ENCODE data around the gene SLC35B2. TPM values are rescaled to one million over a fixed set of nuclear protein-coding genes. Genes with fewer than 3 reads are reported as not detected.

Gene SLC35B2
- total RNA-seq, 2 experiments from 2014 or later, result 6.4 to 7.0 TPM

DNA sequence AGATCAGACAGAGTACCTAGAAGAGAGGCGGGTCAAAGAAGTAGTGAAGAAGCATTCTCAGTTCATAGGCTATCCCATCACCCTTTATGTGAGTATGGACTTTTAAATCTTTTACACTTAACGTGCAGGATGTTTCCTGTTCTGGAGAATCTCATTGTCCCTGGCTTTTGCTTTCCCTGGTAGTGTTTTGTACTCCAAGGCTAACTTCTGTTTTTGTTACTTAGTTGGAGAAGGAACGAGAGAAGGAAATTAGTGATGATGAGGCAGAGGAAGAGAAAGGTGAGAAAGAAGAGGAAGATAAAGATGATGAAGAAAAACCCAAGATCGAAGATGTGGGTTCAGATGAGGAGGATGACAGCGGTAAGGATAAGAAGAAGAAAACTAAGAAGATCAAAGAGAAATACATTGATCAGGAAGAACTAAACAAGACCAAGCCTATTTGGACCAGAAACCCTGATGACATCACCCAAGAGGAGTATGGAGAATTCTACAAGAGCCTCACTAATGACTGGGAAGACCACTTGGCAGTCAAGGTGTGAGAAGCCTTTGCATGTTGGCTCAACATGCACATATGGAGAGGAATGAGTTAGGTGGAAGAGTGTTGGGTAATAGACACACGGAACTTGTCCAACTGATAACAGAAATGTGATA is 7.1 kb downstream of the SLC35B2 start:
- intact Hi-C loops (cut with DNase I, micrococcal nuclease), result no loop called here
- ATAC-seq (ENCODE audit: poor library complexity), result no peak
- H3K4me3 ChIP-seq (ENCODE audit: low read length), result no peak overlapping the region
- no peaks in the 10 kb centered on the region for H3K9me3 ChIP-seq (ENCODE audit: control insufficient read depth in 1 of 2, insufficient read depth in 1 of 2, low read length in 2 of 2)
- ChIA-PET CTCF (no interaction called here), POLR2A (no interaction called here)
- Mint-ChIP-seq H3K27ac (peak overlapping the region; percentile 12), H3K4me1 (ENCODE audit: low read depth) (peaks cover 72% of the 10 kb centered on the region), H3K4me3 (peak overlapping the region; percentile 96), H3K27me3 (peaks cover 5% of the 10 kb centered on the region), H3K36me3 (ENCODE audit: low read depth) (peaks cover 92% of the 10 kb centered on the region), H3K9me3 (no peaks in the 10 kb centered on the region)
- TF ChIP-seq, protein P1, sequence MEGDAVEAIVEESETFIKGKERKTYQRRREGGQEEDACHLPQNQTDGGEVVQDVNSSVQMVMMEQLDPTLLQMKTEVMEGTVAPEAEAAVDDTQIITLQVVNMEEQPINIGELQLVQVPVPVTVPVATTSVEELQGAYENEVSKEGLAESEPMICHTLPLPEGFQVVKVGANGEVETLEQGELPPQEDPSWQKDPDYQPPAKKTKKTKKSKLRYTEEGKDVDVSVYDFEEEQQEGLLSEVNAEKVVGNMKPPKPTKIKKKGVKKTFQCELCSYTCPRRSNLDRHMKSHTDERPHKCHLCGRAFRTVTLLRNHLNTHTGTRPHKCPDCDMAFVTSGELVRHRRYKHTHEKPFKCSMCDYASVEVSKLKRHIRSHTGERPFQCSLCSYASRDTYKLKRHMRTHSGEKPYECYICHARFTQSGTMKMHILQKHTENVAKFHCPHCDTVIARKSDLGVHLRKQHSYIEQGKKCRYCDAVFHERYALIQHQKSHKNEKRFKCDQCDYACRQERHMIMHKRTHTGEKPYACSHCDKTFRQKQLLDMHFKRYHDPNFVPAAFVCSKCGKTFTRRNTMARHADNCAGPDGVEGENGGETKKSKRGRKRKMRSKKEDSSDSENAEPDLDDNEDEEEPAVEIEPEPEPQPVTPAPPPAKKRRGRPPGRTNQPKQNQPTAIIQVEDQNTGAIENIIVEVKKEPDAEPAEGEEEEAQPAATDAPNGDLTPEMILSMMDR (IDR thresholded peaks at IDR 0.05), result no peak
- H3K4me1 ChIP-seq (ENCODE audit: insufficient read depth, low read length), result peaks cover 52% of the 10 kb centered on the region
- H3K27ac ChIP-seq (ENCODE audit: low read depth in 1 of 2, low read length in 2 of 2), result no peak overlapping the region
- H3K27me3 ChIP-seq (ENCODE audit: control insufficient read depth in 1 of 2, insufficient read depth in 2 of 2, low read length in 2 of 2), result no peaks in the 10 kb centered on the region
- DNase-seq, result no peak
- H3K36me3 ChIP-seq (ENCODE audit: insufficient read depth, low read length), result peaks cover 70% of the 10 kb centered on the region

DNA sequence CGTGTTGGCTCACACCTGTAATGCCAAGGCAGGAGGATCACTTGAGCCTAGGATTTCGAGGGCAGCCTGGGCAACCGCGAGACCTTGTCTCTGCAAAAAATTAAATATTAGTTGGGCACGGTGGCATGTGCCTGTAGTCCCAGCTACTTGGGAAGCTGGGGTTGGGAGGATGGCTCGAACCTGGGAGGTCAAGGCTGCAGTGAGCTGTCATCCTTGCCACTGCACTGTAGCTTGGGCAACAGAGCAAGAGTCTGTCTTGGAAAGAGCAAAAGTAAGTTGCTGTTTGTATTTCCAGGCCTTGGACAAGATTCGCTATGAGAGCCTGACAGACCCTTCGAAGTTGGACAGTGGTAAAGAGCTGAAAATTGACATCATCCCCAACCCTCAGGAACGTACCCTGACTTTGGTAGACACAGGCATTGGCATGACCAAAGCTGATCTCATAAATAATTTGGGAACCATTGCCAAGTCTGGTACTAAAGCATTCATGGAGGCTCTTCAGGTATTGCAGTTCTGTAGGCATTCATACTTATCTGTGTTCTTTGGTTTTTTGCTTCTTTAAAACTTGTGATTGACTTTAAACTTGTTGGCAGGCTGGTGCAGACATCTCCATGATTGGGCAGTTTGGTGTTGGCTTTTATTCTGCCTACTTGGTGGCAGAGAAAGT is 8.1 kb downstream of the SLC35B2 start:
- Mint-ChIP-seq H3K4me3 (peak overlapping the region; percentile 96), H3K27ac (peak overlapping the region; percentile 93), H3K36me3 (ENCODE audit: low read depth) (peaks cover 82% of the 10 kb centered on the region), H3K4me1 (ENCODE audit: low read depth) (peaks cover 65% of the 10 kb centered on the region), H3K9me3 (no peaks in the 10 kb centered on the region), H3K27me3 (peaks cover 5% of the 10 kb centered on the region)
- peak overlapping the region in 1 of 2 donors; percentile 29 for H3K27ac ChIP-seq (ENCODE audit: low read depth in 1 of 2, low read length in 2 of 2)
- H3K4me1 ChIP-seq (ENCODE audit: insufficient read depth, low read length), result peaks cover 46% of the 10 kb centered on the region
- no peak for DNase-seq
- no peaks in the 10 kb centered on the region for H3K9me3 ChIP-seq (ENCODE audit: control insufficient read depth in 1 of 2, insufficient read depth in 1 of 2, low read length in 2 of 2)
- intact Hi-C loops (cut with DNase I, micrococcal nuclease), result no loop called here
- H3K27me3 ChIP-seq (ENCODE audit: control insufficient read depth in 1 of 2, insufficient read depth in 2 of 2, low read length in 2 of 2), result no peaks in the 10 kb centered on the region
- CTCF ChIA-PET, result interaction anchor here (4.1 kb wide), 1 partner anchor 11 kb away, joined by 13 read pairs; no protein-coding TSS in a partner anchor
- POLR2A ChIA-PET, result no interaction called here
- no peak overlapping the region for H3K4me3 ChIP-seq (ENCODE audit: low read length)
- peaks cover 60% of the 10 kb centered on the region for H3K36me3 ChIP-seq (ENCODE audit: insufficient read depth, low read length)
- no peak for ATAC-seq (ENCODE audit: poor library complexity)
- TF ChIP-seq, protein P1 (IDR thresholded peaks at IDR 0.05), result no peak

GRCh38 chr6:44248579-44248978 is 8.7 kb downstream of the SLC35B2 start:
- CTCF ChIA-PET, result interaction anchor here (0.6 to 4.1 kb wide), 4 partner anchors 11 to 1136 kb away, joined by 3 to 13 read pairs (median 6); partner anchors contain the start of genes NFKBIE and SLC29A1
- Histone ChIP-seq H3K27ac (ENCODE audit: low read depth in 1 of 2, low read length in 2 of 2) (peak overlapping the region in 1 of 2 donors; percentile 98), H3K36me3 (ENCODE audit: insufficient read depth, low read length) (peaks cover 54% of the 10 kb centered on the region), H3K9me3 (ENCODE audit: control insufficient read depth in 1 of 2, insufficient read depth in 1 of 2, low read length in 2 of 2) (no peaks in the 10 kb centered on the region), H3K4me1 (ENCODE audit: insufficient read depth, low read length) (peaks cover 42% of the 10 kb centered on the region), H3K27me3 (ENCODE audit: control insufficient read depth in 1 of 2, insufficient read depth in 2 of 2, low read length in 2 of 2) (no peaks in the 10 kb centered on the region), H3K4me3 (ENCODE audit: low read length) (peak overlapping the region; percentile 70)
- ATAC-seq (ENCODE audit: poor library complexity), result no peak
- H3K36me3 Mint-ChIP-seq (ENCODE audit: low read depth), result peaks cover 76% of the 10 kb centered on the region
- peaks cover 62% of the 10 kb centered on the region for H3K4me1 Mint-ChIP-seq (ENCODE audit: low read depth)
- peak overlapping the region; percentile 93 for H3K27ac Mint-ChIP-seq
- no peak for DNase-seq
- intact Hi-C loops (cut with DNase I, micrococcal nuclease), result no loop called here
- peaks cover 5% of the 10 kb centered on the region for H3K27me3 Mint-ChIP-seq
- no peaks in the 10 kb centered on the region for H3K9me3 Mint-ChIP-seq
- peak overlapping the region; percentile 96 for H3K4me3 Mint-ChIP-seq
- POLR2A ChIA-PET, result interaction anchor here (2.3 to 4.6 kb wide), 4 partner anchors 7 to 64 kb away, joined by 9 to 135 read pairs (median 26); partner anchors contain the start of genes AARS2 and SLC35B2
- TF ChIP-seq, protein P1 (IDR thresholded peaks at IDR 0.05), result no peak
